PC-3 (cell line): ENCODE results near the gene KCNQ4. TPM values are rescaled to one million over a fixed set of nuclear protein-coding genes. Genes with fewer than 3 reads are reported as not detected.

ENCODE experiments used
- ATAC-seq: fragments of 200-7000 bp; cut with Tn5 transposase; 2 replicates; pipeline ENCODE4 v1.9.1; 2020; ENCODE audit warnings: mild to moderate bottlenecking, moderate library complexity
- BruUV-seq: library from RNA; stranded (reverse); fragments of 400-500 nt; replicated peaks from 2 replicates; lab custom pipeline; 2021; lab: Mats Ljungman, UMichigan
- CTCF ChIA-PET: fragments of 300-600 bp; sonication (Branson Sonifier 250); formaldehyde crosslinking; loops from one replicate; lab custom pipeline; 2022; ENCODE audit warnings: antibody characterized with exemption; lab: Charles Lee
- POLR2A ChIA-PET: fragments of 300-600 bp; sonication (Branson Sonifier 250); formaldehyde crosslinking; loops from one replicate; lab custom pipeline; 2022; ENCODE audit warnings: antibody characterized with exemption; ENCODE audit not compliant: unreplicated experiment; lab: Charles Lee
- DNase-seq: peaks from one replicate; pipeline ENCODE4 v3.0.0-alpha.2; 2015
- H2AFZ ChIP-seq: fragments of 300-600 bp; sonication (generic); 2 replicates; pipeline ENCODE4 v1.6.0; 2016; ENCODE audit warnings: antibody characterized with exemption, low read length
- H3F3A ChIP-seq: fragments of 300-600 bp; sonication (generic); one replicate; pipeline ENCODE4 v1.6.0; 2017; ENCODE audit warnings: antibody characterized with exemption, low read length, control low read depth, mild to moderate bottlenecking; ENCODE audit not compliant: unreplicated experiment
- H3K27ac ChIP-seq: fragments of 300-600 bp; sonication (generic); 2 replicates; pipeline ENCODE4 v1.5.1; 2016; ENCODE audit warnings: mild to moderate bottlenecking, low read length
- H3K27me3 ChIP-seq: fragments of 300-600 bp; sonication (generic); 2 replicates; pipeline ENCODE4 v1.6.1; 2016; ENCODE audit warnings: low read length, mixed read lengths
- H3K36me3 ChIP-seq: fragments of 300-600 bp; sonication (generic); 2 replicates; pipeline ENCODE4 v1.6.1; 2016; ENCODE audit warnings: low read depth, mixed run types, low read length, mixed read lengths
- H3K4me1 ChIP-seq: fragments of 300-600 bp; sonication (generic); 2 replicates; pipeline ENCODE4 v1.5.1; 2016; ENCODE audit warnings: low read length; ENCODE audit not compliant: insufficient read depth
- H3K4me2 ChIP-seq: fragments of 300-600 bp; sonication (generic); 2 replicates; pipeline ENCODE4 v1.6.0; 2016; ENCODE audit warnings: low read length
- H3K4me3 ChIP-seq: fragments of 300-600 bp; sonication (generic); 2 replicates; pipeline ENCODE4 v1.5.1; 2016; ENCODE audit warnings: mild to moderate bottlenecking, low read length, mixed read lengths
- H3K79me2 ChIP-seq: fragments of 300-600 bp; sonication (generic); 2 replicates; pipeline ENCODE4 v1.6.1; 2017; ENCODE audit warnings: low read length, mixed read lengths
- H3K9ac ChIP-seq: fragments of 300-600 bp; sonication (generic); 2 replicates; pipeline ENCODE4 v1.6.0; 2016; ENCODE audit warnings: mild to moderate bottlenecking, low read length
- H3K9me2 ChIP-seq: fragments of 300-600 bp; sonication (generic); replicated peaks from 2 replicates; pipeline ENCODE4 v1.6.1; 2016; ENCODE audit warnings: mixed run types, low read length, mixed read lengths
- H3K9me3 ChIP-seq: fragments of 300-600 bp; sonication (generic); 2 replicates; pipeline ENCODE4 v1.6.1; 2016; ENCODE audit warnings: low read length, mixed read lengths
- H4K20me1 ChIP-seq: fragments of 300-600 bp; sonication (generic); 2 replicates; pipeline ENCODE4 v1.6.1; 2016; ENCODE audit warnings: low read length, mixed read lengths
- CTCF ChIP-seq: fragments of 300-600 bp; sonication (generic); conservative IDR thresholded peaks from 2 replicates; pipeline ENCODE4 v1.5.1; 2017; ENCODE audit warnings: antibody characterized with exemption, low read depth, mild to moderate bottlenecking, low read length
- EZH2 ChIP-seq: fragments of 300-600 bp; sonication (generic); IDR thresholded peaks from one replicate; pipeline ENCODE4 v1.6.1; 2017; ENCODE audit warnings: antibody characterized with exemption, mild to moderate bottlenecking, low read length; ENCODE audit not compliant: unreplicated experiment
- EZH2phosphoT487 ChIP-seq: fragments of 300-600 bp; sonication (generic); IDR thresholded peaks from 2 replicates; pipeline ENCODE4 v1.6.1; 2018; ENCODE audit warnings: mild to moderate bottlenecking, antibody characterized with exemption, low read length, borderline replicate concordance
- intact Hi-C: fragments of 100-400 bp; cut with micrococcal nuclease; formaldehyde crosslinking; loops from 2 replicates; pipeline ENCODE4 v1.9.0; 2023
- total RNA-seq: library from RNA; depleted of rRNA; stranded (reverse); fragments of >200 nt; gene quantifications from 2 replicates; pipeline ENCODE4 v1.2.3, GENCODE V29; 2014

Gene KCNQ4
- total RNA-seq, 1 experiment from 2014 or later = 2.5 TPM

DNA sequence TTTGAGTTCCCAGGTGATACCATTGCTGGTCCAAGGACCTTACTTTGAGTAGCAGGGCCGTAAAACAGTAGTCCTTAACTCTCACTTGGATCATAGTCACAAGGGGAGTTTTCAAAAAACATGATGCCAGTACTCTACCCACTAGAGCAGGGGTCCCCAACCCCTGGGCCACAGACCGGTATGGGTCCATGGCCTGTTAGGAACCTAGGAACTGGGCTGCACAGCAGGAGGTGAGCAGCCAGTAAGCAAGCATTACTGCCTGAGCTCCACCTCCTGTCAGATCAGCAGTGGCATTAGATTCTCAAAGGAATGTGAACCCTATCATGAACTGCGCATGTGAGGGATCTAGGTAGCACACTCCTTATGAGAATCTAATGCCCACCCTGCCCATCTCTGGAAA is 39.7 kb upstream of the KCNQ4 start:
- no peak overlapping the region for H3K4me3 ChIP-seq
- no peak overlapping the region for H3K9ac ChIP-seq
- ChIA-PET CTCF (no interaction called here), POLR2A (no interaction called here)
- H3K27ac ChIP-seq = no peak overlapping the region
- TF ChIP-seq CTCF = no peak
- TF ChIP-seq EZH2 = no peak
- no peak for TF ChIP-seq EZH2phosphoT487
- H4K20me1 ChIP-seq = no peaks in the 10 kb centered on the region
- ATAC-seq (no peak), DNase-seq (no peak)
- no peaks in the 10 kb centered on the region for H3K27me3 ChIP-seq
- no peaks in the 10 kb centered on the region for H3K9me2 ChIP-seq
- H3K9me3 ChIP-seq = no peaks in the 10 kb centered on the region
- no peaks in the 10 kb centered on the region for H3F3A ChIP-seq
- H3K4me1 ChIP-seq = no peaks in the 10 kb centered on the region
- H3K36me3 ChIP-seq = peaks cover 47% of the 10 kb centered on the region
- no peak overlapping the region for H2AFZ ChIP-seq
- no peak overlapping the region for H3K4me2 ChIP-seq
- H3K79me2 ChIP-seq = peaks cover 3% of the 10 kb centered on the region; the same call in 1 of the 2 replicates
- no TSS peak for BruUV-seq
- intact Hi-C loops = no loop called here

DNA sequence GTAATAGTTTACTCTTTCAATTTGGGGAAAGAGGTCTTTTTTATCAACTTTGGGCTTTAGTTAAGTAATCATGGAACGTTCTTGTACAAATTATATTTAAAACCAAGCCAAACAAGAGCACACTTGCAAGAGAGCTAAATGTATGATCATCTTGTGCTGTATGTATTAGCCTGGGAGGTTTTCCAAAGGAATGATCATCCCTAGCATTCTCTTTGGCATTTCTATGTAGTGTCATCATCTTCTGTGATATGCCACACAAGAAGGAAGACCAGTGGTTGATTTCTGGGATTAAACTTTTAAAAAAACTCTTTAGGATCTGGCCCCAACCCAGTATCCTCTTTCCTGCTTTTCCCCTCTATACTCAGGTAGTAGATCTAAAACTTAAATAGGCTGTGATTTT is 38.4 kb upstream of the KCNQ4 start:
- ATAC-seq (no peak), DNase-seq (no peak)
- Histone ChIP-seq H3K36me3 (peaks cover 55% of the 10 kb centered on the region), H3K4me3 (no peak overlapping the region), H3K4me1 (peaks cover 7% of the 10 kb centered on the region), H2AFZ (no peak overlapping the region), H3K79me2 (peaks cover 3% of the 10 kb centered on the region; the same call in 1 of the 2 replicates), H3K9ac (no peak overlapping the region), H4K20me1 (0 out of 2 replicates have a peak, but pooled peaks cover 1% of the 10 kb centered on the region), H3K9me2 (no peaks in the 10 kb centered on the region), H3K9me3 (no peaks in the 10 kb centered on the region), H3K4me2 (no peak overlapping the region), H3K27ac (no peak overlapping the region), H3F3A (no peaks in the 10 kb centered on the region), H3K27me3 (no peaks in the 10 kb centered on the region)
- BruUV-seq = no TSS peak
- CTCF ChIA-PET = no interaction called here
- intact Hi-C loops = no loop called here
- POLR2A ChIA-PET = no interaction called here
- TF ChIP-seq EZH2phosphoT487 (no peak), CTCF (no peak), EZH2 (no peak)

GRCh38 chr1:40746344-40747090 is 37.1 kb upstream of the KCNQ4 start:
- Histone ChIP-seq H2AFZ (no peak overlapping the region), H3K27me3 (no peaks in the 10 kb centered on the region), H3K4me1 (peaks cover 20% of the 10 kb centered on the region), H3K27ac (no peak overlapping the region), H3K4me2 (no peak overlapping the region), H3K9ac (no peak overlapping the region), H3K4me3 (no peak overlapping the region), H3K36me3 (peaks cover 46% of the 10 kb centered on the region), H3K9me2 (no peaks in the 10 kb centered on the region), H3F3A (no peaks in the 10 kb centered on the region), H4K20me1 (0 out of 2 replicates have a peak, but pooled peaks cover 5% of the 10 kb centered on the region), H3K9me3 (no peaks in the 10 kb centered on the region), H3K79me2 (peaks cover 3% of the 10 kb centered on the region; the same call in 1 of the 2 replicates)
- ATAC-seq = no peak
- no TSS peak for BruUV-seq
- POLR2A ChIA-PET = no interaction called here
- CTCF ChIA-PET = no interaction called here
- TF ChIP-seq CTCF (no peak), EZH2 (no peak)
- intact Hi-C loops = no loop called here
- DNase-seq = no peak
